Measurements from ENCODE around the gene GPR149. TPM values are rescaled to one million over a fixed set of nuclear protein-coding genes. Genes with fewer than 3 reads are reported as not detected.
"Not testable (repeated sequence)": the region's sequence is repeated elsewhere in the genome, so short reads cannot be mapped to it uniquely, and the experiment has no call there.

The GPR149 gene
- polyA plus RNA-seq (ENCODE audit: insufficient read length) = 0.14 TPM

DNA sequence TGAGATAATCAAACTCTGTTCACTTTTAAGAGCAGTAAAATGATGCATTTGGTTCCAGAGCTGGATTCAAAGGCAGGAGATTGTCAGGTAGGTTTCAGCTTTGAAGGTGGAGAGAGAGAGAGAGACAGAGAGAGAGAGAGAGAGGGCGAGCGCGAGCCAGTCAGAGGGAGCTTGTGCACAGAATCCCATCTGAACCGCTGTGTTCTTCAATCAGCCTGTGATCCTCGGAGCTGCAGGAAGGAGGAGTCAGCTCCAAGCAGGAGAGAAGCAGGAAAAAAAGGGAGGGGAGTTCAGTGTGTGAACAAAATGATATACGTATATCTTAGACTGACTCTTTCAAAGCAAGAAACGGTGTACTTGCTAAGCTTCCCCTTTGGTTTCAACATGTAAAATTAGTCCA lies at the start of gene GPR149:
TSS of gene GPR149 (minus strand) at position 177 of the 400 bp plus-strand sequence. CDS start 575 bp downstream, outside the sequence.
- DNase-seq = peak; percentile 32

- no peak for DNase-seq
These were observed 43.8 kb upstream of the GPR149 start for GRCh38 chr3:154473769-154474168.

DNA sequence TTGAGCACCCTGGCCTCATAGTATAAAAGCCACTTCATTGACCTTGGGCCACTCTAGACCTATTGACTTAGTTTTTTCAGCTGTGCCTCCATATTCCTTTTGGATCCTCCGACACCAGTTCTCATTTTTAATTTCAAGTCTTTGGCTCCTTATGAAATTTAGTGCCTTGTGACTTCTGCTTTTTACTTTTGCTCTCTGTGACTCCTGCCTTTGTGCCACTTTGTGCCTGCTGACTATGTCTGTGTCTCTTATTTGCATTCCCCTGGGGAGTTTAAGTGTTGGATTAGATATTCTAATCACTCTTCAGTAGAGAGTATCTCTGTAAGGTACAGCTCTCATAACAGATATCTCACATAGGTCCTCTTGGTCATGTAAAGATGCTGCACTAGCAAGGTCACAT lies 39.6 kb upstream of the GPR149 start:
- DNase-seq = no peak

DNA sequence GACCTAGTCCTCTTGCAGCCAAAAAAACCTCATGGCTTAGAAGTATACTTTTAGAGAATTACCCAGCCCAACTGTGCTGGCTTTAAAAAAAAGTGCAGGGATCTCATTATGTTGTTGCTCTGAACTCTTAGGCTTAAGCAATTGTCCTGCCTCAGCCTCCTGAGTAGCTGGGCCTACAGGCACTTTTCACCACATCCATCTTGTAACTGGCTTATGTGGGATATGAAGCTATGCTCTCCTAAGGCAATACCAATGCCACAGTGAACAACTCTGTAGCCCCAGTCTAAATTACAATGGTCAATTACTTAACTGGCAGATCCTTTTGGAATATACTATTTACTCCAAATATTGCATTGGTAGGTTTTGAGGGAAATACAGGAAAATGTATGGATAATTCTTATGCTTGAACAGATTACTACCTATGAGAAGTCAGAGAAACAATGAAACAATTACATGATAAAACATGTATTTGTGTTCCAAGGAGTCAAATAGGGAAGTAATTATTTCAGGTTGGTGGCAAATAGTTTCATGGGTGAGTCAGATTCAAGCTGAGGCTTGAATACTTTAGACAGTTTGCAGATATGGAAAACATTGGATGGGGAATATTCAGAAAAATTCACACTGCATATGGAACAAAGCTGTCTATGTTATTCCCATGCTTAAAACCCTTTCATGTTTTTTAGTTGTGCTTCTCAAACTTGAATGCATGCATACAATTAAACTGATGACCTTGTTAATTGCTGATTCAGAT lies 34.6 kb upstream of the GPR149 start:
- no peak for DNase-seq

GRCh38 chr3:154458560-154458959 lies 28.6 kb upstream of the GPR149 start:
- no peak for DNase-seq

- DNase-seq = not testable (repeated sequence)
These were observed 9.1 kb upstream of the GPR149 start for GRCh38 chr3:154439081-154439480.

GRCh38 chr3:154431043-154431442 lies 1.1 kb upstream of the GPR149 start:
- DNase-seq = no peak

DNA sequence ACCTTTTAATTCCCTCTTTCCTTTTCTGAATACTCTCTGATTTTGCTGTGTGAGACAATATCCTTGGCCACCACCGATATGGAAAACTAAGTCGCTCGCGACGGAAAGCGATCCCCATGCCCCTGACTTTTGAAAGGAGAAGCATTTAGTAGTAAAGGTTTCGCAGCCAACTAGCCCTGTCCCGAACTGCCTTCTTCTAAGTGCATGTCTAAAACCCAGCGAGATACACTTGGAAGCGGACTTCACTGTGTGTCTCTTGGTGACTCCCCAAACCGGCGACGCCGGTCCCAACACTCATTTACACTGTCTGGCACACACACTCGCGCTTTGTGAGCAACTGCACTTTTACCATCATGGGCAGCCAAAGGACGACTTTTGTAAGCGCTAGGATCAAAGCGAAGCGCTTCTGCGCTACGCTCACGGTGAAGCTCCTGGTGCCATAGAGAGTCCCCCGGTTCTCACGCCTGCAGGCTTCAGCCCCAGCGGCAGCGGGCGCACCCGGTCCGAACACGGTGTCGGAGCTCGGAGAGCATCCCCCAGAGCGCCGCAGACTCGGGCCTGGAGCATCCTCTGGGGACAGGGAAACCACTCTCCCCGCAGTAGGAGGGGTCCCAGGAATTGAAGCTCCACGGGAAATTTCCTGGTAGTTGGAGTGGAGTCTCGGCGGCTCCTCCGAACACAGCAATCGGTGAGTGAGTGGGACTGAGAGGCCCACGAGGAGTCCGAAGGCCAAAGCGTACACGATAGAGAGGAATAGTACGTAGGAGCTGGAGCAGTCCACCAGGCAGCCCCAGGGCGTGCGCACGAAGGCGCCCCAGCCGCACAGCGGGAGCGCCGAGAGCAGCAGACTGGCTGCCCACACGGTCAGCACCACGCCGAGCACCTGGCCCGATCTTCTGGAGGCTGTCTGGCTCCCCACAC lies 1.4 kb downstream of the GPR149 start:
- peak; percentile 23 for DNase-seq

DNA sequence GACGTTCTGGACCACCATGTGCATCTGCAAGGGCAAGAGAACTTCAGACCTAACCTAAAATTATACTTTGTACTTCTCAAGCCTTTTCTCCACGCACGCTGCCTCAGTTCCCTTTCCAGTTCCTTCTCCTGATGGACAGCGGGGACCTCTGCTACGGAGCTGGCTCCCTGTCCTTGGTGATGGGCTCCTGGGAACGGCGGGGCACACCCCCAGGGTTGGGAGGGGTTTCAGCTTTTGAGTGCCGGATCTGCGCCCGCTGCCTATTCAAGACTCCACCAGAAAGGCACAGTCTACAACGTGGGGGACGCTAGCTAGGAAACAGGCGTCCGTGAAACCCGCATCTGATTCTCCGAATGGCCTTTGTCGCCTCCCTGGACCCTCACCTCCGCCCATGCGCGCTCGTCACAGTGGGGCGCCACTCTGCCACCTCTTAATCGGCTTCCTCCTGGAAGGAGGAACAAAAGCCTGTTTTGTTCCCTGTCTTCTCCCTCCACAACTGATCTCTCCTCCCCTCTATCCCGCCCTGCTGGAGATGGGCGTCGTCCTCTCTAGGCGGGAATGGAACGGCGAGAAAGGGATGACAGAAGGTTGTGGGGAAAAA lies 2.2 kb downstream of the GPR149 start:
- DNase-seq = peak; percentile 16

DNA sequence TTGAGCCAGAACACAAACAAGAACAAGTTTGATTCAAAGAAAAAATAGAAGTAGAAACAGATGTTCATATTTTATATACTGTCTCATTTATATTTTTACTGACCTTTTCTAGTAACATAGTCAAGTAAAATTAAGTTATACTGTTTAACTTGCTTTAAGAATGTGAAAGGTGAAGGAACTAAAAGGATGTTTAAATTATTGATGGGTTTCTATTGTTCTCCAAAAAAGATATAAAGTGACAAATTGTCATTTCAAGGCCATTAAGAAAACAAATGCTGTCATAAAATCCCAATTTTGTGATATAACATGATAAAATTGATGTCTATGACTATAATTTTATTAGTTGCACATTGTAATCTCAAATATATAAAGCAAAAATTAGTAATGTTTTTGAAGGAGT lies 7.3 kb downstream of the GPR149 start:
- no peak for DNase-seq

- peak; percentile 50 for DNase-seq
These were observed 8.9 kb downstream of the GPR149 start for GRCh38 chr3:154421083-154421482.

GRCh38 chr3:154398084-154398967 lies 31.7 kb downstream of the GPR149 start:
- no peak for DNase-seq

DNA sequence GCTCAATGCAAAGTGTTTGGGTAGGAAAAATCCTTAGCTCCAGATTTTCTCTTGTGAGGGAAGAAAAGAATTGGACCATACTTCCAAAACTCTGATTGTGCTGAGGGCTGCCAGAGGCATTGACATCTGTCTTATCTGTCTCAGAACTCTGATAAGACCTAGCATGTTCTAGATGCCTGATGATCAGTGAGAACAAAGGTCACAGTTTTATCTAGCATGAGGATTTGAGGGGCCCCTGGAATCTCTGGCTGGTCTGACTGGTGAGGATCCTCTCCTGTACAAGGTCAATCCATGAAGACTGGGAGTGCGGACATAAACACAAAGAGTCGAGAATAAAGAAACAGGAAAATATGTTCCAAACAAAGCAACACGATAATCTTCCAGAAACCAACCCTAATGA lies 40.1 kb downstream of the GPR149 start:
- no peak for DNase-seq

- no peak for DNase-seq
These were observed 45.5 kb downstream of the GPR149 start for GRCh38 chr3:154384479-154384878.

- DNase-seq = no peak
These were observed 51.7 kb downstream of the GPR149 start for GRCh38 chr3:154378311-154378710.

DNA sequence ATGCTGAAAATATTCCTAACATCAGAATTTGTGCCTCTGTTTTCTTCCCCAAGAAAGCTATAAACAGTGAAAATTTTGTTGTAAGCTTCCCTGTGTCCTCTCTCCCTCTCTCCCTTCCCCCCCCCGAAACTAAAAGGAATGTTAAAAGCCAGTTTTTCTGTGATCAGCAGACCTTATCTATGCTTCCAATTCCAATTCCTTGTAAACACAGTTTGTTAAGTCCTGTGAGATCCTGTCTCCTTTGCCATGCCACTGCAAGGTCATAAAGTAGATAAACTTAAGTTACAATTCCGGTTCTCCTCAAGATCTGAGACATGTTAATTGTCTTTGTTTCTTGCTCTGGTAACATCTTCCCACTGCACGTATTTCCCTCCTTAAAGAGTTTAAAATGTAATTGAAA lies 62.8 kb downstream of the GPR149 start:
- DNase-seq = no peak

DNA sequence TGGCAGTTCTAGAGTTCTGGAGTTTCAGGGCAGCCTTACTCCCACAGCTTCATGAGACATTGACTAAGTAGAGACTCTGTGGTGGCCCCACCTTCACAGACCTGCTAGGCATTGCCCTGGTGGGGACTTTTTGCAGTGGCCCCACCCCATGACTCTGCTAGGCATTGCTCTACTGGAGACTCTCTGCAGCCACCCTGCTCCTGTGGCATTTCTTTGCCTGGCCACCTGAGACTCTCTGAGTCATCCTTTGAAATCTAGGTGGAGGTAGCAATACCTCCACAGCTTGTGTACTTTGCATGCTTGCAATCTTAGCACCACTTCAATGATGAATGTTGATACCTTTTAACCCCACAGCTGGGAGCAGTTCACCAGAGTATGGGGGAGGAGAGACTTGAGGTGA lies 65.1 kb downstream of the GPR149 start:
- DNase-seq = no peak

DNA sequence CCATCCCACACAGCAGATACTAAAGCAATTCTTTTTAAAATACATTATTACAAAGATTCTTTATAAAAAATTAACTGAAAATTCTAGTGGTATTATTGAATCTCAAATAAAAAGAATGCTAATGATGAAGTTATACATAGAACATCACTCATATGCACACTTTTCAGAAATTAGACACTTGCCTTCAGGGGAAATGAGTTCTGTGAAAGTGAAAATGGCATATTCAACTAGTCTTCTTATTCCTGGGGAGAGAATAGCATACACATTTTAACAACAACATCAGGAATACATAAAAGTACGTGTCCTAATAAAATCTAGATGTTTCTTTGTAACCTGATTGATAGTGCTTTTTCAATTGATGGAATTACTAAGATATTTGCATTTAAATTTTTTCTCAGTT lies 68.9 kb downstream of the GPR149 start:
- no peak for DNase-seq

DNA sequence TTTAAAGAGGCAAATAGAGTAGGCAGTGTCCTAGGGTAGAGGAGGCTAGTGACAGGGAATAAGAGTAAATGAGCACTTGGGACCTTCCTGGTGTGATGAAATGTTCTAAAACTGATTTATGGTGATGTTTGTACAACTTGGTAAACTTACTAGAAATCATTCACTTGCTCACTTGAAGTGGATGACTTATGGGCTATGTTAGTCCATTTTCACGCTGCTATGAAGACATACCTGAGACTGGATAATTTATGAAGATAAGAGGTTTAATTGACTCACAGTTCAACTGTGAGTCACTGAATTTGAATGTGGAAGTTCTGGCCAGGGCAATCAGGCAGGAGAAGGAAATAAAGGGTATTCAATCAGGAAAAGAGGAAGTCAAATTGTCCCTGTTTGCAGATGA lies 74.0 kb downstream of the GPR149 start:
- DNase-seq = no peak

- DNase-seq = no peak
These were observed 80.8 kb downstream of the GPR149 start for GRCh38 chr3:154349223-154349622.

DNA sequence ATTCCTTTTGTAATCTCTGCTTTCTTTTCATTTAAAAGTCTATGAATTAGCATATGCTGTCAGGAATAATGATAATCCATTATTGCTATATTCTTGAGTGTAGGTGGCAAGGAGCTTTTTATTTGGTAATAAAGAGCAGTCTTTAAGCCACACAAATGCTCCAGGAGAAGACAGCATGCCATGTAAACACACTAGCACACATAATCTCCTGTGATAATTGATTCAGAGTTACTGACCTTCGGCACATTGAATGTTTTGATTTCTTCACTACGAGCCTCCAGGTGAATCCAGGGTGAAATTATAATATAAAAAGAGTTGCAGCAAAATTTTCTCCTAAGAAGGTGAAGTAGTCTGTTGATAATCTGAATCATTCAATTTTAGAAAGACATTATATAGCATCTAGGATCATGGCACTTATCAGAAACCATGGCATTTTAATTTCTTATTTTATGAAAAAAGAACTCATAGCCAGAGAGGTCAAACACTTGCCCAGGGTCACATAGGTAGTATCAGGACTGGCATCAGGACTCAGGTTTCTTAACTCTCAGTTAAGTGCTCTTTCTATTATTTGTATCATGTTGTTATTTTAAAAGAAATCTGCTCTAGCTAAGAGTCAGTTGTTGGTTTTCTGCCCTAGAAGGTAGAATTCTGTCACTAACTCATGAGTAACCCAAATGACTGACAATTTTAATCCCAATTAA lies 84.4 kb downstream of the GPR149 start:
- no peak for DNase-seq

DNA sequence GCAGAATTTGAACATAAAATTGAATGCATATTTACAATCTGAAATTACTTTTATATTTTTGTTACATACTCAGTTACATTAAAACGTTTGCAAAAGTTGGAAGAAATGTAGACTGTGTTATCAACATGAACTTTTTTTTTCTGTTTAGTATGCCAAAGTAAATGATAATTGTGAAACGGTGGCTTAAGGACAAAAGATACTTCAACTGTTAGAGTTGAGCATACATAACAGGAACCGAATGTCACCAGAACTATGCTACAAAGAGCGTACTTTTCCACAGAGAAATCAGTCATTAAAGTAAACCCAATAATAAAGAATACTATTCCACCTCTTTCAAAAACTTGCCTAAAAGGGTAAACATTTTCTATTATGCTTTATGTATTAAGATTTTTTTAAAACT lies 91.4 kb downstream of the GPR149 start:
- no peak for DNase-seq

All from hindlimb muscle (tissue), 1 donor.